Esophagus (tissue), 2 donors: Measurements from ENCODE around the gene DCXR. TPM values are rescaled to one million over a fixed set of nuclear protein-coding genes. Genes with fewer than 3 reads are reported as not detected.

ENCODE experiments used
- H3K27ac ChIP-seq, 2 donors: one replicate each; pipeline ENCODE4 v1.5.1; 2013; ENCODE audit warnings: low read depth in 2 of 2, mild to moderate bottlenecking in 2 of 2, inconsistent platforms in 1 of 2, low read length in 1 of 2, moderate library complexity in 1 of 2
- H3K27me3 ChIP-seq, 2 donors: one replicate each; pipeline ENCODE4 v1.6.1; 2013; ENCODE audit warnings: low read length in 2 of 2, control low read depth in 1 of 2, mild to moderate bottlenecking in 1 of 2; ENCODE audit not compliant: insufficient read depth in 2 of 2, control insufficient read depth in 1 of 2
- H3K36me3 ChIP-seq, 2 donors: one replicate each; pipeline ENCODE4 v1.6.1; 2013; ENCODE audit warnings: low read length in 1 of 2; ENCODE audit not compliant: control insufficient read depth in 2 of 2, insufficient read depth in 2 of 2
- H3K4me1 ChIP-seq, 2 donors: one replicate each; pipeline ENCODE4 v1.6.1; 2013; ENCODE audit warnings: low read length in 1 of 2; ENCODE audit not compliant: control insufficient read depth in 2 of 2, insufficient read depth in 2 of 2
- H3K4me3 ChIP-seq, 2 donors: one replicate each; pipeline ENCODE4 v1.5.1; 2013; ENCODE audit warnings: low read length in 2 of 2, mild to moderate bottlenecking in 2 of 2, low read depth in 1 of 2, moderate library complexity in 1 of 2
- H3K9me3 ChIP-seq, 2 donors: one replicate each; pipeline ENCODE4 v1.6.1; 2013; ENCODE audit warnings: mild to moderate bottlenecking in 2 of 2, low read depth in 1 of 2, low read length in 1 of 2, moderate library complexity in 1 of 2; ENCODE audit not compliant: control insufficient read depth in 2 of 2, insufficient read depth in 1 of 2
- WGBS, 2 donors: extraction: QIAGEN DNeasy Blood & Tissue Kit; methylation state at CpG; one replicate each; pipeline ENCODE4 v1.1.7; 2013; 5-methylcytosine and 5-hydroxymethylcytosine counted together
- polyA plus RNA-seq, 2 donors: library from polyadenylated mRNA; stranded (reverse); fragments of 200-250 nt; gene quantifications; one replicate each; pipeline ENCODE4 v1.2.3, GENCODE V29; 2013
- donor health status: healthy with polysubstance abuse.
- donor health status: Bipolar disorder and iron deficiency.

Gene DCXR
- polyA plus RNA-seq, 2 donors, result 136 to 145 TPM

DNA sequence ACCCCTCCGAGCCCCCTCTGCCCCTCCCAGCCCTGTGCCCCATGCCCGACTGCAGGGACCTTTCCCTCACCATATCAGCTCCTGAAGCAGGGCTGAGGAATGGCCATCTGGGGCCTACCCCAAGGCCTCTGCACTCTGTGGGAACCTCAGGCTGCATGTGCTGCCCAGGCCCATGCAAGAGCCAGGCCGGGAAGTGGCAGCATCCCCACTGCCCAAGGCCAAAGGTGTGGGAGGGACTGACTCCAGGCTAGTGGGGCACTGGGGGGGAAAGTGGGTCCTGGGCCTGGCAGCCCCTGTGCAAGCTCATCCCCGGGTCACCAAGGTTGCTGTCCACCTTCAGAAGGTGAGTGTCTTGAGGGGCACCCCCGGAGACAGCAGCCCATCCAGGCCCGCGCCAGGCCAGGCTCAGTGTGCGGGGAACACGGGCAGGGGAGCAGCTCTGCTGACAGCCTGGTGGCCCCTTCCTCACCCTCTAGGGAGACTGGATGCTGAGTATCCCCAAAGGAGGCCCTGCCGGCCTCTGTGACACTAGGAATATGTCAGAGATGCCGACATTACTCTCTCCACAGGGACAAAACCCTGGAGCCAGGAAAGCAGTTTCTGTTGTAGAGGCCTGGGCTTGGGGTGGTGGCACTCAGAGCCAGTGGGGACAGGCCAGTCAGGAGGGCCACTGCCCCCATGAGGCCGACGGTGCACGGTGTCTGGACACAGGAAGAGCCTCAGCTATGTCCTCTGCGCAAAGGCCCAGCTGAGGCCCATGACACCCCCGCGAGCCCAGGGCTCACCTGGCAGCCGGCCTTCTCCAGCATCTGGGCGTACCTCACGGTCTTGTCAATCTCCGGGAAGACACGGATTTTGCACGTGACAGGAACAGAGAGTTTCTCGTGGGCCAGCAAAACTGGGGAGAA is 24.8 kb upstream of the DCXR start:
- Histone ChIP-seq H3K36me3 (peaks cover 12 to 62% of the 10 kb centered on the region in 2 donors), H3K4me3 (no peak overlapping the region), H3K27ac (no peak overlapping the region), H3K27me3 (no peaks in the 10 kb centered on the region), H3K9me3 (no peaks in the 10 kb centered on the region), H3K4me1 (peaks cover 3 to 13% of the 10 kb centered on the region in 2 donors)
- WGBS, 2 donors, result 81 to 82% methylated on average over 24 of the region's 24 CpGs

DNA sequence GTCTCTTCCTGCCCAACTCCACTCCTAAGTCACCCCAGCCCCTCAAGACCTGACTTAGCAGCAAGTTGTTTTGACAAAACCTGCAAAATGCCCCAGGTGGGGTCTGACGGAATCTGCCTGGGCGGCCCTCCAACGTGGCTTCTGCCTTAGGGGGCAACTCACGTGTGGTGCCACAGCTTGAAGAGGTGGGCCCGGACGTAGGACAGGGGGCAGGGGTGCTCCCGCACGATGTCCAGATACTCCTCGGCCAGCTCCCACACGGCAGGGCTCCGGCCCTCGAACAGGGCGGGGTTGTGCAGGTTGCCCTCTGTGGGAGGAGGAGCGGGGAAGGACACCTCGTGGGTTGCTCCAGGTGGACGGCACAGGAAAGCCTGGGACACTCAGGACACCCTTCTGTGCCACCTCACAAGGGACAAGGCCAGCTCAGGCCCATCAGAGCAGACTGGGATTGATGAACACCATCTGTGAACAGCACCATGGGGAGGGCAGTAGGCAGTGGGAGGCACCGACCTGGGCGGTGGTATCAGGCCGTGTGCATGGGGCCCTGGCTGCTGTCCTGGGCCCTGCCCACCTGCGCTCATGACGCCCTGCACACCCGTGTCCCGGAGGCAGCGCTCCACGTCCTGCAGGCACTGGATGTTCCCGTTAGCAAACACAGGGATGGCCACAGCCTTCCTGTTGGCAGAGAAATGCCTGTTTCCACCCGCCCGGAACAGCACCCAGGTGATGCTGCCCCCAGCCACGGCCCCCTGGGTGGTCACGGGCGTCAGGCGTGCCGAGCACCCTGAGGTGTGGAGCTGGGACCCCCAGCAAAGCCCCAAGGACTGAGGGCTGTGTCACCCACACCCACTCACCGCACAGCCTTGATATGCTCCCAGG is 23.8 kb upstream of the DCXR start:
- H3K27me3 ChIP-seq, result no peaks in the 10 kb centered on the region
- peaks cover 13 to 72% of the 10 kb centered on the region in 2 donors for H3K36me3 ChIP-seq
- H3K4me1 ChIP-seq, result peaks cover 3 to 13% of the 10 kb centered on the region in 2 donors
- no peak overlapping the region for H3K27ac ChIP-seq
- WGBS, 2 donors, result 79 to 88% methylated on average over 33 to 34 of the region's 34 CpGs
- H3K4me3 ChIP-seq, result no peak overlapping the region
- H3K9me3 ChIP-seq, result no peaks in the 10 kb centered on the region

DNA sequence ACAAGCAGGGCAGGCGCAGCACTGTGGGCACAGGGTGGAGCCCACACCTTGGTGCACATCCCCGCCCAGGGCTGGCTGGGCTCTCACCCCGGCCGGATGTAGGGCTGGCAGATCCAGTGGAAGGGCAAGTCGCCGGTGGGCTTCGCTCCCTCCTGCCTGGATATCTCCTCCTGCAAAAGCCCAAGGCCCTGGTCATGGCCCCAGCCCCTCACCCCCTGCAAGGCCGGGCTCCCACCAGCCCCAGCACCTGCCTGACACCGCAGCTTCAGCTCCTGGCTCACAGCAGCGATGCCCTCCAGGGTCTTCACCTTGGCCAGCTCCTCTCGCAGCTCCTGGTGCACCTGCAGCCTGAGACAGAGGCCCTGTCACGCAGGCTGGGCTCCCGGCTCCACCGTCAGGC is 23.1 kb upstream of the DCXR start:
- H3K36me3 ChIP-seq, result peaks cover 17 to 79% of the 10 kb centered on the region in 2 donors
- H3K27me3 ChIP-seq, result no peaks in the 10 kb centered on the region
- no peak overlapping the region for H3K4me3 ChIP-seq
- peaks cover 0 to 10% of the 10 kb centered on the region in 2 donors for H3K4me1 ChIP-seq
- H3K27ac ChIP-seq, result no peak overlapping the region
- H3K9me3 ChIP-seq, result no peaks in the 10 kb centered on the region
- WGBS, 2 donors, result 82 to 83% methylated on average over 13 to 14 of the region's 14 CpGs

DNA sequence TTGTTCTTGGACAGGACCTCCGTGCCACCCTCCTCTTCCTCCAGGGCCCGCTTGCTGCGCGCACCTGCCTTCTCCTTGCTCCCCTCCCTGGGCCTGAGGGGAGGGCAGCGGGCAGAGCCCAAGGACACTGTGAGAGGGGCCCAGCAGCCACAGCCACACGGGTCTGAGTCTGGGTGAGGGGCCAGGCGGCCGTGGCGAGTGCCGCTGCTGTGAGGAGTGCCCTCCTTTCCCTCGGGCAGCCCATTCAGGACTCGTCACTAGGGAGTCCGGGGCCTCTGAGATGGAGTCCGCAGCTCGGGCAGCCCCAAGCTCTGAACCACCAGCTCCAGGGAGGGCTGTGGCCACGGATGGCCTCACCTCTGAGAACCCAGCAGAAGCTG is 22.5 kb upstream of the DCXR start:
- peaks cover 0 to 10% of the 10 kb centered on the region in 2 donors for H3K4me1 ChIP-seq
- 81 to 87% methylated on average over 16 of the region's 16 CpGs for WGBS, 2 donors
- H3K36me3 ChIP-seq, result peaks cover 18 to 84% of the 10 kb centered on the region in 2 donors
- H3K27ac ChIP-seq, result no peak overlapping the region
- H3K9me3 ChIP-seq, result no peaks in the 10 kb centered on the region
- H3K4me3 ChIP-seq, result no peak overlapping the region
- no peaks in the 10 kb centered on the region for H3K27me3 ChIP-seq

DNA sequence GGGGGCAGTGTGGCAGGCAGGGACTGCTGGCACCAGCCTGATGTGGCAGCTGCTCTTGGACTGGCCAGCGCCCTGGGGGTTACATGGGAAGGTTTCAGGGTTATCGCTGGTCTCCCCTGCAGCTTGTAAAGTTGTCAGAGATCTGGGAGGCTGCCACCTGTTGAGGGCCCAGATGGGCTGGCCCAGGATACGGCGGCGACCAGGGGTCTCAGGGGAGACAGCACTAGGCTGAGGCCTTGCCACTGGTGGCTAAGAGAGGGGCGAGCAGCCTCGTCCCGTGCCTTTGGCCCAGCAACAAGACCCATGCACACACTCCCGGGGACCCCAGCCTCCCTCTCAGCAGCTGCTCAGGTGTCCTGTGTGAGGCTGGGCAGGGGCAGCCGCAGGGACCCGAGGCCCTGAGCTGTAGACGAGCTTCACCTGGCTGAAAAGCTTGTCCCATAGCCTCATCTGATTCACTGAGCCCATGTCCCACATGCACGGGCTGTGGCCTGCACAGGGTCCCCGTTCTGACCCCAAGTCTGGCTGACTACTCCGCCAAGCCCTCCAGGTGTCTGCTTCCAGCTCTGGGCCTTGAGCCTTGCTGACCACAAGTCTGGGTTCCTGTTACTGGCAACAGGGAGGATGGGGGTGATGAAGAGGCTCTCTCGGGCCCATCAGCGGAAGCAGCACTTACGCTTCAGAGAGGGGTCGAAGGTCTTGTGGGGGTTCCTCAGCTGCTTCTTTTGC is 21.9 kb upstream of the DCXR start:
- peaks cover 23 to 90% of the 10 kb centered on the region in 2 donors for H3K36me3 ChIP-seq
- peaks cover 0 to 7% of the 10 kb centered on the region in 2 donors for H3K4me1 ChIP-seq
- no peak overlapping the region for H3K4me3 ChIP-seq
- no peaks in the 10 kb centered on the region for H3K27me3 ChIP-seq
- WGBS, 2 donors, result 78 to 86% methylated on average over 19 of the region's 19 CpGs
- H3K9me3 ChIP-seq, result no peaks in the 10 kb centered on the region
- H3K27ac ChIP-seq, result no peak overlapping the region

DNA sequence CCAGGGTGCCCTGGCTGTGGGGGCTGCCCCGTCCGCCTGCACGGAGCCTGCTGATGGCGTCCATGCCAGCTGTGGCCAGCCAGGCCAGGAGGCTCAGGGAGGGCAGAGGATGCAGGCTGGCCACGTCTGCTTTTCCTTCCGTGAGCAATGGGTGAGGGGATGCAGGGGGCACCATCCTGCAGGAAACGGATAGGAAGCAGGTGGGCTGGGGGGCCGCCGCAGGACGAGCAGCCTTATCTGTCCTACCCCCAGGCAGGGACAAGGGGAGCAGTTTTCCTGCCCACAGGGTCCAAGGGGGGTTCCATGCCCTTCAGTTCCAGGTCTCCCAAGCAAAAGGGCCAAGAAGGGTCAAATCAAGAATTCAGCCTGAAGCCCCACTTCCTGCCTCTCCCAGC is 21.4 kb upstream of the DCXR start:
- no peak overlapping the region for H3K27ac ChIP-seq
- no peak overlapping the region for H3K4me3 ChIP-seq
- H3K9me3 ChIP-seq, result no peaks in the 10 kb centered on the region
- peaks cover 0 to 2% of the 10 kb centered on the region in 2 donors for H3K4me1 ChIP-seq
- 84 to 88% methylated on average over 10 of the region's 10 CpGs for WGBS, 2 donors
- no peaks in the 10 kb centered on the region for H3K27me3 ChIP-seq
- peaks cover 24 to 93% of the 10 kb centered on the region in 2 donors for H3K36me3 ChIP-seq

DNA sequence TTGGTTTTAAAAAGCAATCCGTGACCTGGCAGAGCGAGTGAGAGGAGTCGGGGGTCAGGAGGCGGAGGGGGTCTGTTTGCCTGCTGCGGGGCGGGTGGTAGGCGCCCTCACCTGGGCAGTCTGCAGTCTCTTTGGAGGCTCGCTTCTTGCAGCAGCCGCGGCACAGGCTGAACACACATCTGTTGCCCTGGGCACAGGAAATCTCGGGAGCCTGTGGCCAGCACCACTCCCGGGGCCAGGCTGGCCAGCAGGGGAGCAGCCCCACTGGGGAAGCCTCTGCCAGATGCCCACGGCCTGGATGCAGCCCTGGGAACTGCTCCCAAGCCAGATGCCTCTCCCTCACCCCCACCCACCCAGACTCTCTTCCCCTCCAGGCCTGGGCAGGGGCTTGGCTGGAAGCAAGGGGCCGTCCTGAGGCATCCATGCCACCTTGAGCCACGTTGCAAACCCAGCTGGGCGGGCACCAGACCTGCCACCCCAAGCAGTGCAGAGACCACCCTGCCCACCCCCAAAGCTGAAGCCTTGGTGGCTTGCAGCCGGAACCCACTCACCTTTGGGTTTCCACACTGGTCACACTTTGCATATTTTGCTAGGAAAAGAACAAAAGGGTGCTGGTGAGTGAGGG is 20.8 kb upstream of the DCXR start:
- 67 to 70% methylated on average over 17 of the region's 17 CpGs for WGBS, 2 donors
- Histone ChIP-seq H3K9me3 (no peaks in the 10 kb centered on the region), H3K27ac (no peak overlapping the region), H3K36me3 (peaks cover 26 to 95% of the 10 kb centered on the region in 2 donors), H3K27me3 (no peaks in the 10 kb centered on the region), H3K4me3 (no peak overlapping the region), H3K4me1 (no peaks in the 10 kb centered on the region)

DNA sequence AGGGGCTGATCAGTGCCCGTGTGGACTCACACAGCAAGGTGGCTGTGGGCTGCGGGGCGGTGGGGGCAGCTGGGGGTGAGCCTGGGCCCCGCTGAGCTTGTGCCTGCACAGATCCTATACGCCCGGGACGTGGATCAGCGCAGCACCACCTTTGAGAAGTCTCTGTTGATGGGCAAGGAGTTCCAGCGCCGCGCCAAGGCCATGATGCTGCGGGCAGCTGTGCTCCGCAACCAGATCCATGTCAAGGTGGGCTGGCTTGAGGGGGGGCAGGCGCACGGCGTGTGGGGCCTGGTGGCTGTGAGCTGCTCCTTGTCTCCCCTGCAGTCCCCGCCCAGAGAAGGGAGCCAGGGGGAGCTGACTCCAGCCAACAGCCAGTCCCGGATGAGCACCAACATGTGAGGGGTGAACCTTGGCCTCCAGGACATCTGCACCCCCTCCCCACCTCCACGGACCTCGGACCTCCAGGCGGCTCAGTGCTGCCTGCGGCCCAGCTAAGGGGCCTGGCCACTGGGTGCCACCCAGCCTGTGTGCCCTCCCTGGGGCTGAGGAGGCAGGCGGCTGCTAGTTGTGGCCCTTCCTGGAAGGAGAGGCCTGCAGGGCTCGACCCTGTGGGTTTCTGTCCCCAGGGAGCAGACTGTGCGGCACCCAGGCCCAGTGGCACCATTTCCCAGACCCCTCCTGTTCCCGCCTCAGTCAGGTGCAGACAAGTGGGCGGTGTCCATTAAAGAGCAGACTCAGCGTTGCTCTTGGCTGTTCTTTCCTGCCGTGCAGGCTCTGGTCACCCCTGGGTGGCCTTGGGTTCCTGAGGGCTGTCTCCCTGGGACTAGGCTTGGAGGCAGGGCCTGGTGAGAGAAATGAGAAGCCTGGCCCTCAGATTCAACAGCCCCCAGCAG is 19.5 kb upstream of the DCXR start:
- Histone ChIP-seq H3K4me1 (peaks cover 7 to 9% of the 10 kb centered on the region in 2 donors), H3K9me3 (no peaks in the 10 kb centered on the region), H3K36me3 (peaks cover 23 to 85% of the 10 kb centered on the region in 2 donors), H3K27me3 (no peaks in the 10 kb centered on the region), H3K4me3 (no peak overlapping the region), H3K27ac (no peak overlapping the region)
- 81% methylated on average over 29 of the region's 29 CpGs for WGBS, 2 donors
